IMR-90 (cell line): ENCODE results near the gene PDS5B.

Experiments used
- CEBPB ChIP-seq: IDR thresholded peaks from 2 replicates; pipeline ENCODE4 v1.6.1; 2012; ENCODE audit warnings: low read depth, low read length, improper control_type of control experiment
- CHD1 ChIP-seq: IDR thresholded peaks from 2 replicates; pipeline ENCODE4 v1.6.1; 2012; ENCODE audit warnings: low read depth, low read length, improper control_type of control experiment
- FOS ChIP-seq: fragments of 150-350 bp; IDR thresholded peaks from 2 replicates; pipeline ENCODE4 v1.6.1; 2016; ENCODE audit warnings: low read depth, low read length
- MAFK ChIP-seq: IDR thresholded peaks from 2 replicates; pipeline ENCODE4 v1.6.1; 2012; ENCODE audit warnings: low read depth, low read length, improper control_type of control experiment
- MXI1 ChIP-seq: IDR thresholded peaks from 2 replicates; pipeline ENCODE4 v1.6.1; 2012; ENCODE audit warnings: low read depth, mild to moderate bottlenecking, low read length, moderate library complexity, borderline replicate concordance
- NFE2L2 ChIP-seq: fragments of 150-350 bp; IDR thresholded peaks from 2 replicates; pipeline ENCODE4 v1.6.1; 2016; ENCODE audit warnings: low read depth, mild to moderate bottlenecking, low read length
- POLR2A ChIP-seq: IDR thresholded peaks from 2 replicates; pipeline ENCODE4 v1.6.1; 2012; ENCODE audit warnings: mild to moderate bottlenecking, low read depth, low read length
- RAD21 ChIP-seq: IDR thresholded peaks from 2 replicates; pipeline ENCODE4 v1.6.1; 2012; ENCODE audit warnings: low read length, improper control_type of control experiment
- RCOR1 ChIP-seq: IDR thresholded peaks from 2 replicates; pipeline ENCODE4 v1.6.1; 2012; ENCODE audit warnings: mild to moderate bottlenecking, low read length, improper control_type of control experiment; ENCODE audit not compliant: insufficient replicate concordance
- RFX5 ChIP-seq: IDR thresholded peaks from 2 replicates; pipeline ENCODE4 v1.8.0; 2012; ENCODE audit warnings: low read depth, mild to moderate bottlenecking, low read length, moderate library complexity
- SMC3 ChIP-seq: fragments of 150-350 bp; IDR thresholded peaks from 2 replicates; pipeline ENCODE4 v1.6.1; 2016; ENCODE audit warnings: low read depth, mild to moderate bottlenecking, antibody characterized with exemption, low read length, moderate library complexity
- TF ChIP-seq, protein P1 (sequence below): conservative IDR thresholded peaks from 2 replicates; pipeline ENCODE4 v1.5.1; 2012; ENCODE audit warnings: mild to moderate bottlenecking, low read depth, low read length, improper control_type of control experiment
- TF ChIP-seq, protein P2 (sequence below): fragments of 150-350 bp; IDR thresholded peaks from 2 replicates; pipeline ENCODE4 v1.6.1; 2016; ENCODE audit warnings: low read depth, mild to moderate bottlenecking, low read length, moderate library complexity, borderline replicate concordance

DNA sequence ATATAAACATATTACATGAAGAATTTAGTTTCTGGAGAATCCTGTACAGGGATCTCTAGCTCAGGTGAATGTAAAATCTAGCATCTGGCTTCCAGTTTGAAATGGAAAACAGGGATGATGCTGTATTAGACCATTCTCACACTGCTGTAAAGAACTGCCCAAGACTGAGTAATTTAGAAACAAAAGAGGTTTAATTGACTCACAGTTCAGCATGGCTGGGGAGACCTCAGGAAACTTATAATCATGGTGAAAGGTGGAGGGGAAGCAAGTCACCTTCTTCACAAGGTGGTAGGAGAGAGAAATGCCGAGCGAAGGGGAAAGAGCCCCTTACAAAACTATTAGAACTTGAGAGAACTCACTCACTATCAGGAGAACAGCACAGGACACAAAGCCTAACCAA lies 30.6 kb upstream of the PDS5B start:
- TF ChIP-seq POLR2A = no peak
- TF ChIP-seq, protein P1, sequence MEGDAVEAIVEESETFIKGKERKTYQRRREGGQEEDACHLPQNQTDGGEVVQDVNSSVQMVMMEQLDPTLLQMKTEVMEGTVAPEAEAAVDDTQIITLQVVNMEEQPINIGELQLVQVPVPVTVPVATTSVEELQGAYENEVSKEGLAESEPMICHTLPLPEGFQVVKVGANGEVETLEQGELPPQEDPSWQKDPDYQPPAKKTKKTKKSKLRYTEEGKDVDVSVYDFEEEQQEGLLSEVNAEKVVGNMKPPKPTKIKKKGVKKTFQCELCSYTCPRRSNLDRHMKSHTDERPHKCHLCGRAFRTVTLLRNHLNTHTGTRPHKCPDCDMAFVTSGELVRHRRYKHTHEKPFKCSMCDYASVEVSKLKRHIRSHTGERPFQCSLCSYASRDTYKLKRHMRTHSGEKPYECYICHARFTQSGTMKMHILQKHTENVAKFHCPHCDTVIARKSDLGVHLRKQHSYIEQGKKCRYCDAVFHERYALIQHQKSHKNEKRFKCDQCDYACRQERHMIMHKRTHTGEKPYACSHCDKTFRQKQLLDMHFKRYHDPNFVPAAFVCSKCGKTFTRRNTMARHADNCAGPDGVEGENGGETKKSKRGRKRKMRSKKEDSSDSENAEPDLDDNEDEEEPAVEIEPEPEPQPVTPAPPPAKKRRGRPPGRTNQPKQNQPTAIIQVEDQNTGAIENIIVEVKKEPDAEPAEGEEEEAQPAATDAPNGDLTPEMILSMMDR = no peak
- TF ChIP-seq NFE2L2 = no peak
- TF ChIP-seq CHD1 = no peak
- no peak for TF ChIP-seq FOS
- no peak for TF ChIP-seq MAFK
- TF ChIP-seq RAD21 = no peak
- TF ChIP-seq CEBPB = no peak
- no peak for TF ChIP-seq RCOR1
- TF ChIP-seq, protein P2, sequence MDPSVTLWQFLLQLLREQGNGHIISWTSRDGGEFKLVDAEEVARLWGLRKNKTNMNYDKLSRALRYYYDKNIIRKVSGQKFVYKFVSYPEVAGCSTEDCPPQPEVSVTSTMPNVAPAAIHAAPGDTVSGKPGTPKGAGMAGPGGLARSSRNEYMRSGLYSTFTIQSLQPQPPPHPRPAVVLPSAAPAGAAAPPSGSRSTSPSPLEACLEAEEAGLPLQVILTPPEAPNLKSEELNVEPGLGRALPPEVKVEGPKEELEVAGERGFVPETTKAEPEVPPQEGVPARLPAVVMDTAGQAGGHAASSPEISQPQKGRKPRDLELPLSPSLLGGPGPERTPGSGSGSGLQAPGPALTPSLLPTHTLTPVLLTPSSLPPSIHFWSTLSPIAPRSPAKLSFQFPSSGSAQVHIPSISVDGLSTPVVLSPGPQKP = no peak
- no peak for TF ChIP-seq MXI1
- no peak for TF ChIP-seq RFX5
- no peak for TF ChIP-seq SMC3
